Thoracic aorta (tissue), 2 donors: Measurements from ENCODE around the gene HOXC5. TPM values are rescaled to one million over a fixed set of nuclear protein-coding genes. Genes with fewer than 3 reads are reported as not detected.

Experiments used
- ATAC-seq: fragments of 150-250 bp; one replicate; pipeline ENCODE4 v1.8.0; 2017; ENCODE audit warnings: low read depth; ENCODE audit not compliant: insufficient number of reproducible peaks, low FRiP score
- DNase-seq: peaks from one replicate; pipeline ENCODE4 v3.0.0-alpha.2; 2020; ENCODE audit warnings: low spot score
- H3K27ac ChIP-seq, 2 donors: fragments of 200-600 bp; sonication (generic); 1 replicate in 1 of 2; 2 replicates in 1 of 2; pipeline ENCODE4 v1.5.1; 2016; ENCODE audit warnings: mild to moderate bottlenecking in 2 of 2, moderate library complexity in 2 of 2
- H3K27me3 ChIP-seq: fragments of 200-600 bp; sonication (generic); replicated peaks from 2 replicates; pipeline ENCODE4 v1.6.0; 2016; ENCODE audit warnings: mild to moderate bottlenecking; ENCODE audit not compliant: insufficient read depth
- H3K36me3 ChIP-seq: fragments of 200-600 bp; sonication (generic); one replicate; pipeline ENCODE4 v1.5.1; 2016
- H3K4me1 ChIP-seq, 2 donors: fragments of 200-600 bp; sonication (generic); 1 replicate in 1 of 2; 2 replicates in 1 of 2; pipeline versions ENCODE4 v1.5.1 to v1.6.0; 2016; ENCODE audit warnings: low read depth in 2 of 2, mild to moderate bottlenecking in 1 of 2; ENCODE audit not compliant: control insufficient read depth in 1 of 2
- H3K4me3 ChIP-seq: fragments of 200-600 bp; sonication (generic); 2 replicates; pipeline ENCODE4 v1.5.1; 2016; ENCODE audit warnings: mild to moderate bottlenecking
- H3K9me3 ChIP-seq: fragments of 200-600 bp; sonication (generic); 2 replicates; pipeline ENCODE4 v1.5.1; 2016
- total RNA-seq, 2 donors: library from RNA; depleted of rRNA; stranded (reverse); fragments of >200 nt; gene quantifications; one replicate each; pipeline versions ENCODE4 v1.1.0 to v1.2.3, GENCODE V29; 2016
- TF ChIP-seq, protein P1 (sequence below): fragments of 200-600 bp; sonication (generic); IDR thresholded peaks from one replicate; pipeline ENCODE4 v1.5.1; 2019; ENCODE audit warnings: antibody characterized with exemption

HOXC5 gene
- total RNA-seq, 2 donors from 2014 or later: 1.8 TPM; not detected in 1

GRCh38 chr12:53993162-53994008, 39.5 kb upstream of the HOXC5 start:
- ATAC-seq (no peak), DNase-seq (no peak)
- TF ChIP-seq, protein P1, sequence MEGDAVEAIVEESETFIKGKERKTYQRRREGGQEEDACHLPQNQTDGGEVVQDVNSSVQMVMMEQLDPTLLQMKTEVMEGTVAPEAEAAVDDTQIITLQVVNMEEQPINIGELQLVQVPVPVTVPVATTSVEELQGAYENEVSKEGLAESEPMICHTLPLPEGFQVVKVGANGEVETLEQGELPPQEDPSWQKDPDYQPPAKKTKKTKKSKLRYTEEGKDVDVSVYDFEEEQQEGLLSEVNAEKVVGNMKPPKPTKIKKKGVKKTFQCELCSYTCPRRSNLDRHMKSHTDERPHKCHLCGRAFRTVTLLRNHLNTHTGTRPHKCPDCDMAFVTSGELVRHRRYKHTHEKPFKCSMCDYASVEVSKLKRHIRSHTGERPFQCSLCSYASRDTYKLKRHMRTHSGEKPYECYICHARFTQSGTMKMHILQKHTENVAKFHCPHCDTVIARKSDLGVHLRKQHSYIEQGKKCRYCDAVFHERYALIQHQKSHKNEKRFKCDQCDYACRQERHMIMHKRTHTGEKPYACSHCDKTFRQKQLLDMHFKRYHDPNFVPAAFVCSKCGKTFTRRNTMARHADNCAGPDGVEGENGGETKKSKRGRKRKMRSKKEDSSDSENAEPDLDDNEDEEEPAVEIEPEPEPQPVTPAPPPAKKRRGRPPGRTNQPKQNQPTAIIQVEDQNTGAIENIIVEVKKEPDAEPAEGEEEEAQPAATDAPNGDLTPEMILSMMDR: no peak
- H3K4me3 ChIP-seq: no peak overlapping the region
- no peak overlapping the region for H3K27ac ChIP-seq
- peaks cover 15 to 33% of the 10 kb centered on the region in 2 donors for H3K4me1 ChIP-seq
- no peaks in the 10 kb centered on the region for H3K36me3 ChIP-seq
- H3K27me3 ChIP-seq: peaks cover 60% of the 10 kb centered on the region
- H3K9me3 ChIP-seq: no peaks in the 10 kb centered on the region

DNA sequence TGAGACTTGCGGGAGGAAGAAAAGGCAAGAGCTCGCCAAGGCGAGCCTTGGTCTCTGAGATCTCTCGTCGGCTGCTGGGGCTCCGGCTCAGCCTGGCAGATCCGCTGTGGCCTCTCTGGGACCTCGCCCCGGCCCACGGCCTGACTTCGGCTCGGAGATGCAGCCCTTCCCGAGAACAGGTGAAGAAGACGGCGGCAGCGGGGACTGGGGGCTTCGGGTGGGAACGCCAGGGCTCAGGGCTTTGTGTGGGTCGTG, 38.9 kb upstream of the HOXC5 start:
- H3K27me3 ChIP-seq: peaks cover 55% of the 10 kb centered on the region
- no peaks in the 10 kb centered on the region for H3K9me3 ChIP-seq
- no peaks in the 10 kb centered on the region for H3K36me3 ChIP-seq
- no peak for ATAC-seq
- no peak overlapping the region for H3K4me3 ChIP-seq
- TF ChIP-seq, protein P1: no peak
- H3K27ac ChIP-seq: no peak overlapping the region
- peaks cover 15 to 33% of the 10 kb centered on the region in 2 donors for H3K4me1 ChIP-seq
- DNase-seq: no peak

- H3K27me3 ChIP-seq: peaks cover 50% of the 10 kb centered on the region
- TF ChIP-seq, protein P1: no peak
- no peak overlapping the region for H3K27ac ChIP-seq
- H3K9me3 ChIP-seq: no peaks in the 10 kb centered on the region
- H3K4me3 ChIP-seq: peak overlapping the region; percentile 66
- no peaks in the 10 kb centered on the region for H3K36me3 ChIP-seq
- ATAC-seq (no peak), DNase-seq (no peak)
- peaks cover 15 to 28% of the 10 kb centered on the region in 2 donors for H3K4me1 ChIP-seq
Observed at GRCh38 chr12:53994264-53995001, 38.4 kb upstream of the HOXC5 start.

GRCh38 chr12:53995002-53995377, 37.9 kb upstream of the HOXC5 start:
- TF ChIP-seq, protein P1: no peak
- no peaks in the 10 kb centered on the region for H3K9me3 ChIP-seq
- H3K36me3 ChIP-seq: no peaks in the 10 kb centered on the region
- ATAC-seq (no peak), DNase-seq (no peak)
- peak overlapping the region; percentile 66 for H3K4me3 ChIP-seq
- H3K4me1 ChIP-seq: peaks cover 20 to 32% of the 10 kb centered on the region in 2 donors
- no peak overlapping the region for H3K27ac ChIP-seq
- H3K27me3 ChIP-seq: peaks cover 50% of the 10 kb centered on the region

DNA sequence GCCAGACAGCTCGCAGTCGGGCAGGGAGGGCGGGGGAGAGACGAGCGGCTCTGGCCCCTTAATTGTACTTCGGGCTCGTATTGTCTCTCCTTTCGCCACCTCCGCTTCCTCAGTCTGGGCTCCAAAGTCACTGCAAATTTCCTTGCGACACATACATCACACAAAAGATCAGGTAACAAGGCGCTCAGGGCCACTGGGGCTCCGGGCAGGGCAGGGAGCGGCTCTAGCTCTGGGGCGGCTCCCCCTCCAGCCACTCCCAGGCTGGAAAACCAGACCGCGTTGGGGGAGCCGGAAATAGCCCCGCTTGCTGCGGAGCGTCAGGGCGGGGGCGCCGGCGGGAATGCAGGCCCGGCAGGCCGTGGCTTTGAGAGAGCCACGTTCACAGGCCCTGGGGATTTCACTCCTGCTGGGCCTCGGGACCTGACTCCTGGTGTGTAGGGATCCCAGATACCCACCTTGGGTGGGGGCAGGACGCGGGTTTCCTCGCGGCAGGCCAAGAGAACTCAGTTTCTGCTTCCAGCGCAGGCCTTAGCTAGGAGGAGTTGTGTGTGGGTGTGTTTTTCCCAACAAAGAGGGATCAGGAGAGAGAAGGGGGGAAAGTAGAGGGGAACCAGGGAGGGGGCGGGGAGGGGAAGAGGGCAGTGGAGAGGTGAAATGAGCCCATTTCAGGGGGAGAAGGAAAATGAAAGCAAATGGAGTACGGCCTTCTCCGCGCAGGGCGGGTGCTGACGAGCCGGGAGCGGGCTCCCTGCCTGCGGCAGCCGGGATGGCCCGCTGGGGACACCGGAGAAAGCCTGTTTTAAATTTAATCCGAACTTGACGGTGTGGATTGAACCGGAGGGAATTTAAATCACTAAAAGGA, 37.2 kb upstream of the HOXC5 start:
- ATAC-seq (no peak), DNase-seq (no peak)
- Histone ChIP-seq H3K4me1 (peaks cover 26 to 36% of the 10 kb centered on the region in 2 donors), H3K27ac (no peak overlapping the region), H3K36me3 (no peaks in the 10 kb centered on the region), H3K9me3 (no peaks in the 10 kb centered on the region), H3K27me3 (peaks cover 50% of the 10 kb centered on the region), H3K4me3 (peak overlapping the region; percentile 66)
- TF ChIP-seq, protein P1: no peak
